SJCRH30 (cell line): Measurements from ENCODE around the gene TMEM245. TPM values are rescaled to one million over a fixed set of nuclear protein-coding genes. Genes with fewer than 3 reads are reported as not detected.

Source experiments
- DNase-seq, 2 experiments: peaks; one replicate each; pipeline ENCODE4 v3.0.0-alpha.2; 2015 to 2020
- H3K27ac ChIP-seq: fragments of 250-450 bp; sonication (Bioruptor Pico); 2 replicates; pipeline ENCODE4 v1.5.1; 2020; ENCODE audit warnings: mild to moderate bottlenecking, moderate library complexity
- H3K27me3 ChIP-seq: fragments of 250-450 bp; sonication (Bioruptor Pico); 2 replicates; pipeline ENCODE4 v1.5.1; 2020; ENCODE audit warnings: mild to moderate bottlenecking, moderate library complexity
- H3K36me3 ChIP-seq: fragments of 250-450 bp; sonication (Bioruptor Pico); 2 replicates; pipeline ENCODE4 v1.5.1; 2020; ENCODE audit warnings: mild to moderate bottlenecking, moderate library complexity
- H3K4me1 ChIP-seq: fragments of 250-450 bp; sonication (Bioruptor Pico); 2 replicates; pipeline ENCODE4 v1.5.1; 2020; ENCODE audit warnings: mild to moderate bottlenecking, moderate library complexity
- H3K4me3 ChIP-seq: fragments of 250-450 bp; sonication (Bioruptor Pico); 2 replicates; pipeline ENCODE4 v1.5.1; 2020; ENCODE audit warnings: mild to moderate bottlenecking, moderate library complexity
- H3K9me3 ChIP-seq: fragments of 250-450 bp; sonication (Bioruptor Pico); replicated peaks from 2 replicates; pipeline ENCODE4 v1.5.1; 2020; ENCODE audit warnings: mild to moderate bottlenecking, moderate library complexity
- total RNA-seq: library from RNA; depleted of rRNA; stranded (reverse); fragments of >200 nt; shearing (Covaris generic); gene quantifications from 2 replicates; pipeline ENCODE4 v1.2.3, GENCODE V29; 2014

TMEM245 gene
- total RNA-seq, 1 experiment from 2014 or later: 50.7 TPM

DNA sequence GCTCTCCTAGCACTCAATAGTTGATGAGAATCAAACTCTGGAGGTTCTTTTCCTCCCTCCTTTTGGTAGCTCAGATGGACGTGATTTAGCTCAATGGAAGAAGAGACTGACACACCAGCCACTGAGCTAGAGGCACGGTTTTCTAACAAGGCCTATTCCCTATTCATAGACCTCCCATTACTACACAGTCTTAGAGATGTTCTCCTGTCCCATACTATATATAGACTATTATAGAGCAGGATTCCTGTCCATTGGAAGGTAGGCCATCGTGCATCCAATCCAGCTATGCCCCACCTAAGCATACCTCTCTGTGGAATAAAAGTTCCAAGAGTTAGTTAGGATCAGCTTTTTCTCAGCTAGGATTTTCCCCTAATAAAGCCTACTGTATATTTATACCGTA is 76.2 kb downstream of the TMEM245 start:
- Histone ChIP-seq H3K9me3 (0 out of 2 replicates have a peak, but pooled peaks cover 7% of the 10 kb centered on the region), H3K27ac (no peak overlapping the region), H3K36me3 (peaks cover 71% of the 10 kb centered on the region), H3K27me3 (no peaks in the 10 kb centered on the region), H3K4me3 (no peak overlapping the region), H3K4me1 (no peaks in the 10 kb centered on the region)
- DNase-seq: no peak

DNA sequence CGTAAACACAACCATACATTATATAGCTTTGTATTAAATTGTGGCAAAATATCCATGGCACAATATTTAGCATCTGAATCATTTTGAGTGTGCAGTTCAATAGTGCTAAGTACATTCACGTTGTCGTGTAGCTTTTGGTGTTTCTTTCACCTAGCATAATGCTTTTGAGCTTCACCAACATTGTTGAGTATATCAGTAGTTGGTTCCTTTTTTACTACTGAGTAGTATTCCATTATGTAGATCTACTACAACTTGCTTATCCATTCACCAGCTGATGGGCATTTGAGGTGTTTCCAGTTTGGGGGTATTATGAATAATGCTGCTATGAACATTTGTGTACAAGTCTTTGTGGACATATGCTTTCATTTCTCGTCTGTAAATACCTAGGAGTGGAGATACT is 79.2 kb downstream of the TMEM245 start:
- Histone ChIP-seq H3K27me3 (no peaks in the 10 kb centered on the region), H3K27ac (no peak overlapping the region), H3K36me3 (peaks cover 60% of the 10 kb centered on the region), H3K9me3 (0 out of 2 replicates have a peak, but pooled peaks cover 7% of the 10 kb centered on the region), H3K4me3 (no peak overlapping the region), H3K4me1 (peaks cover 6% of the 10 kb centered on the region)
- no peak for DNase-seq

- Histone ChIP-seq H3K27me3 (no peaks in the 10 kb centered on the region), H3K36me3 (peaks cover 59% of the 10 kb centered on the region), H3K4me3 (no peak overlapping the region), H3K4me1 (peaks cover 6% of the 10 kb centered on the region), H3K9me3 (0 out of 2 replicates have a peak, but pooled peaks cover 7% of the 10 kb centered on the region), H3K27ac (no peak overlapping the region)
- DNase-seq: no peak
These were observed 80.2 kb downstream of the TMEM245 start for GRCh38 chr9:109039539-109039938.

DNA sequence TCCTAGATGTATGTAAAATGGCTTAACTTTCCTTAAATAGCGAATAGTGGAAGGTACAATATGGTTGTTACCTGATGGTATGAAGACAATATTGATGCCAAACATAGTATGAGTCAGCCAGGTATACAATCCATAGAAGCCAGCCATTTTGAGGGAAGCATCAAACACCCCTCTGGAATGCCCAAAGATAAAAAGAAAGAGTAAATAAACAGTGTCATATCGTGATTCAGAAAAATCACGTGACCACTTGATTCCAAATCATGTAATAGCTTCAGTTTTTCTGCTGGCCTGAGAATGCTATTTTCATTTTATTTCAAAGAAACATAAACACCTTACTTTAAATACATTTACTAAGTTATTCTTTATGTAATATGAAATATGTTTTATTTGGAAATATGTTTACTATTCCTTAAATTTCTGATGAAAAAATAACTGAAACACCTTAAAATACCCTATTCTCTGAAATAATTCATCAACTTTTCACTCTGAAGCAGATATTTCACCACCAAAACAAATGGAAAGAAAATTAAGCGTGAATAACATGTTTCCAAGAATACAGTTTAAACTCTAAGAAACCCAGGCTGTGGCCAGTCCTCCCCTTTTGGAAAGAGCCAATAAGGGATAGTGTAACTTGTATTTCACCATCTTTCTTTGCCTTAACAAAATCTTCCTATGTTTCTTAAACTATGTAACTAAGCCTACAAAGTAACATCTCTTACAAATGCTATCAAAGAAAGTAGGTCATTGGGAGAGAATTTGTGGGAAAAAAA is 81.6 kb downstream of the TMEM245 start:
- H3K4me1 ChIP-seq: peaks cover 6% of the 10 kb centered on the region
- DNase-seq: no peak
- no peak overlapping the region for H3K27ac ChIP-seq
- peaks cover 60% of the 10 kb centered on the region for H3K36me3 ChIP-seq
- no peak overlapping the region for H3K4me3 ChIP-seq
- H3K27me3 ChIP-seq: no peaks in the 10 kb centered on the region
- H3K9me3 ChIP-seq: 0 out of 2 replicates have a peak, but pooled peaks cover 2% of the 10 kb centered on the region

- Histone ChIP-seq H3K4me3 (no peak overlapping the region), H3K4me1 (peaks cover 6% of the 10 kb centered on the region), H3K27ac (0 out of 2 replicates have a peak overlapping the region, but pooled peaks have one; percentile 13), H3K9me3 (no peaks in the 10 kb centered on the region), H3K36me3 (peaks cover 58% of the 10 kb centered on the region), H3K27me3 (no peaks in the 10 kb centered on the region)
- DNase-seq: no peak
These were observed 82.7 kb downstream of the TMEM245 start for GRCh38 chr9:109036744-109037680.

GRCh38 chr9:109035684-109036423 is 83.9 kb downstream of the TMEM245 start:
- peaks cover 6% of the 10 kb centered on the region for H3K4me1 ChIP-seq
- peak in 1 of 2 experiments; percentile 11 for DNase-seq
- no peak overlapping the region for H3K4me3 ChIP-seq
- H3K9me3 ChIP-seq: no peaks in the 10 kb centered on the region
- H3K36me3 ChIP-seq: peaks cover 58% of the 10 kb centered on the region
- H3K27ac ChIP-seq: peak overlapping the region; percentile 13; the same call in 1 of the 2 replicates
- no peaks in the 10 kb centered on the region for H3K27me3 ChIP-seq

- H3K36me3 ChIP-seq: peaks cover 60% of the 10 kb centered on the region
- H3K9me3 ChIP-seq: no peaks in the 10 kb centered on the region
- DNase-seq: no peak
- peaks cover 6% of the 10 kb centered on the region for H3K4me1 ChIP-seq
- no peak overlapping the region for H3K27ac ChIP-seq
- no peak overlapping the region for H3K4me3 ChIP-seq
- no peaks in the 10 kb centered on the region for H3K27me3 ChIP-seq
These were observed 85.6 kb downstream of the TMEM245 start for GRCh38 chr9:109033941-109034700.

DNA sequence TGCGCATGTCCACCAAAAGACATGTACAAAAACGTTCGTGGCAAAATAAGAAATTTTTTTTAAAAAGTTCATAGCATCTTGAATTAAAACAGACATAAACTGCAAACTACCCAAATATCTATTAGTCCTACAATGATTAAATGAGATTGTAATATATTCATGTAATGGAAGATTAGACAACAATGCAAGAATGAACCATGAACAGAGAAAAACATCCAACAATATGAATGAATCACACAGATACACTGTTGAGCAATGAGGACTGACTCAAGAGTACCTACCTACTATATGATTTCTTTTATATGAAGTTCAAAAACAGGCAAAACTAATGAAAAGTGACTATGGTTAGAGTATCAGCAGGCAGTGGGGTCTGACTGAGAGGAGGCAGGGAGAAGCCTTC is 88.5 kb downstream of the TMEM245 start:
- peaks cover 51% of the 10 kb centered on the region for H3K36me3 ChIP-seq
- DNase-seq: no peak

DNA sequence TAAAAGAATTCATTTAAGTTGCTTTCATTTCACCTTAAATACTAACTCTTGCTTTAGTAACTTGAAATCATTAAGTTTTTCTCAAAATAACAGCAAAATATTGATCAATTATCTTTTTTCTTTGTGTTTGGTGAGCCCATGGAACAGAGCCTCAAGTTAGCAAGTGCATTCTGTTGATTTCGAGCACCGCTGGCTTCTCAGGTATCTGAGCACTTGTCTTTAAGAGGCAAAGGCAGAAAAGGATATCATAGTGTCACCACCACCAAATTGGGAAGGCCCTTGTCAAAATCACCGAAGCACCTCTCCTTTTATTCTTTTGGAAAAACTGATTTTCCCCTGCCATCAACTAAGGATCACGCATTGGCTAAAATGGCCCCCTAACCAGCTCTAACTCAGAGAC is 89.3 kb downstream of the TMEM245 start:
- no peak overlapping the region for H3K4me3 ChIP-seq
- no peak overlapping the region for H3K27ac ChIP-seq
- no peak for DNase-seq
- H3K9me3 ChIP-seq: no peaks in the 10 kb centered on the region
- H3K4me1 ChIP-seq: no peaks in the 10 kb centered on the region
- peaks cover 50% of the 10 kb centered on the region for H3K36me3 ChIP-seq
- H3K27me3 ChIP-seq: no peaks in the 10 kb centered on the region

More for the DNA sequence above, 88.5 kb downstream of the TMEM245 start:
- H3K4me1 ChIP-seq: peaks cover 2% of the 10 kb centered on the region
- H3K4me3 ChIP-seq: no peak overlapping the region
- H3K9me3 ChIP-seq: no peaks in the 10 kb centered on the region
- no peaks in the 10 kb centered on the region for H3K27me3 ChIP-seq
- no peak overlapping the region for H3K27ac ChIP-seq

DNA sequence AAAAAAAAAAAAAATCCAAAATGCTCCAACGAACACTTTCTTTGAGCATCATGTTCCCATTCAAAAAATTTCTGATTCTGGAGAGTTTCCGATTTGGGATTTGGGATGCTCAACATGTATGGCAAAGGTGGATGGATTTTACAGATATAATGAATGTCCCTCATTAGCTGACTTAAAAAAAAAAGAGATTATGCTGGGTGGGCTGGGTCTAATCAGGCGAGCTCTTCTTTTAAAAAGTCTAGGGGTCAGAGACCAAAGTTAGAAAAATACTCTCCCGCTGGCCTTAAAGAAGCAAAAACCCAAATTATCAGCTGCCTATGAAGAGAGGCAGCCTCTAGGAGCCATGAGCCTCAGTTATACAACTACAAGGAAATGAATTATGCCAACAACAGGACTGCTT is 91.3 kb downstream of the TMEM245 start:
- H3K27ac ChIP-seq: no peak overlapping the region
- no peaks in the 10 kb centered on the region for H3K4me1 ChIP-seq
- H3K36me3 ChIP-seq: peaks cover 37% of the 10 kb centered on the region
- no peaks in the 10 kb centered on the region for H3K9me3 ChIP-seq
- no peak for DNase-seq
- H3K27me3 ChIP-seq: no peaks in the 10 kb centered on the region
- no peak overlapping the region for H3K4me3 ChIP-seq

DNA sequence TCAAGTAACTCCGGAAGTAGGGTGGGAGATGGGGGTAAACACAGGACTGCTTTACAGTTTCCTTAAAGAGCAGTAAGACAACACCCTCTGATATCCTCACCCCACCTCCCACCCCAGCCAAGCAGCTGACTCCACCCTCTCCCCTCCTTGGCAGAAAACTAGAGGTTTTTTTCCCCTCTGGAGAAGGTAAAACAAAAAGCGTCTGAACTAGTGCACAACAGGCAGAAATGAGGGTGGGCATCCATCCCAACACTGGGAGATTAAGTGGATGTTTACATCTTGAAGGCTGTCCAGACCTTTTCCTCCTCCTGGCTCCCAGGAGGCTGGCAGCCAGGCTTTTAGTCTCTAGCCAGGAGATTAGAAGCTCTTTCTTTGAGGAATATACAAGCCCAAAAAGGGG is 92.6 kb downstream of the TMEM245 start:
- DNase-seq: no peak
- Histone ChIP-seq H3K4me3 (no peak overlapping the region), H3K4me1 (no peaks in the 10 kb centered on the region), H3K36me3 (peaks cover 31% of the 10 kb centered on the region), H3K27ac (no peak overlapping the region), H3K9me3 (no peaks in the 10 kb centered on the region), H3K27me3 (no peaks in the 10 kb centered on the region)

DNA sequence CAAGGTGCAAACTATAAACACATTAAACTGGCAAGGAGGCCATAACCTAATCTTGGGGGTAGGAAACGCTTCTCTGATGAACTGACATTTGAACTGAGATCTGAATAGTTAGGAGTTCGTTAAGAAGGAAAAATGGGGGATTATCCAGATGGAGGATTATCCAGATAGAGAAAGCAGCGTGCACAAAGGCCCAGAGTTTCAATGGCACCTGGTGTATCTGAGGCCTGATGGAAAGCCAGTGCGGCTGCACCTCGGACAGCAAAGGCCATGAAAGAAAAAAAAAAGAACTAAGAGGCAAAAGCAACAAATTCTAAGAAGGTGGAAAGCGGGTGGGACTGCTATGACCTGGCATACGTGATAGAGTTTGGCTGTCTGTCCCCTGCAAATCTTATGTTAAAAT is 93.4 kb downstream of the TMEM245 start:
- Histone ChIP-seq H3K36me3 (peaks cover 25% of the 10 kb centered on the region), H3K27ac (no peak overlapping the region), H3K27me3 (no peaks in the 10 kb centered on the region), H3K4me1 (no peaks in the 10 kb centered on the region), H3K4me3 (no peak overlapping the region), H3K9me3 (no peaks in the 10 kb centered on the region)
- no peak for DNase-seq

DNA sequence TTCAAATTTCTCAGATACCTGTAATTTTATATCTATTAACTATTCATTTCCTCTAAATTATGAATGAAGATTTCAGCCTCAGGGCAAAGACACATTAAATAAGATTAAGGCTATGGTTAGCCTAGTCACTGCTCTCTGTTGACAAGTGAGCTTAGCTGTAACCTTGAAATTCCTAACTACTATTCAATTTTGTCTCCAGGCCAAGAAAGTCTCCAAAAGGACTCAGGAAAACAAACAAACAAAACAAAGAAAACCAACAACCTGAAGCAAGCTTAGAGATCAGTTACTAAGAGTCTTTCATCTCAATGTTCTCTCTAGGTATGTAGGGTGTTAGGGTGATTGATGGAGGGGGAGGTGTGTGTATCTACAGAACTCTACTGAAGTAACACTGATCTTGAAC is 96.9 kb downstream of the TMEM245 start:
- no peaks in the 10 kb centered on the region for H3K4me1 ChIP-seq
- DNase-seq: no peak
- peaks cover 39% of the 10 kb centered on the region for H3K36me3 ChIP-seq
- H3K9me3 ChIP-seq: no peaks in the 10 kb centered on the region
- no peak overlapping the region for H3K4me3 ChIP-seq
- no peaks in the 10 kb centered on the region for H3K27me3 ChIP-seq
- no peak overlapping the region for H3K27ac ChIP-seq
